IPS-15b (cell line): ENCODE results near the gene TIFAB.
A peak's percentile ranks its signal among the peaks of the same experiment; 100 is the strongest.

Source experiments
- H3K27me3 ChIP-seq: one replicate; pipeline ENCODE4 v1.6.1; 2013; ENCODE audit warnings: low read length; ENCODE audit not compliant: control insufficient read depth, insufficient read depth
- H3K36me3 ChIP-seq: one replicate; pipeline ENCODE4 v1.6.1; 2013; ENCODE audit warnings: low read length; ENCODE audit not compliant: control insufficient read depth, insufficient read depth
- H3K4me1 ChIP-seq: one replicate; pipeline ENCODE4 v1.6.1; 2013; ENCODE audit warnings: mild to moderate bottlenecking, low read length; ENCODE audit not compliant: control insufficient read depth, insufficient read depth
- H3K4me3 ChIP-seq: one replicate; pipeline ENCODE4 v1.5.1; 2013; ENCODE audit warnings: low read depth, low read length
- H3K9ac ChIP-seq: one replicate; pipeline ENCODE4 v1.6.1; 2013; ENCODE audit warnings: low read depth, mild to moderate bottlenecking, low read length
- H3K9me3 ChIP-seq: one replicate; pipeline ENCODE4 v1.6.1; 2013; ENCODE audit warnings: mild to moderate bottlenecking, low read length; ENCODE audit not compliant: control insufficient read depth, insufficient read depth

Gene TIFAB

DNA sequence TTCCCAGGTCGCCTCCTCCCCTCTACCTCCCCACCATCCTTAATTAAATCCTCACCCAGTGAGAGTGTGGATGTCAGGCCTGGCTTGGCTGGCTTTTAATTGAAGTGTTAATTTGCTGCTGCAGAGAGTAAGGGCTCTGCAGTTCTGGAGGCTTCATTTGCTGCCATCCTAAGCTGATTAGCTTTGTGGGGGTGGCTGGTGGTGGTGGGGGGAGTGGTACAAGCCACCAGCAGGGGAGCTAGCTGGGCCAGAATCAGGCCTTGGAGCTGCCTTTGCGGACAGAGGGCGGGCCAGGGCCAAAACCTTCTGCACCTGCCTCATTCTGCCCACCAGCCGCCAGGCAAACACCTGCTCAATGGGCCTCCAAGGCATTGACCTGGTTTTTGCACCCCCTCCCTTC lies 26.8 kb upstream of the TIFAB start:
- no peaks in the 10 kb centered on the region for H3K9me3 ChIP-seq
- peaks cover 11% of the 10 kb centered on the region for H3K4me1 ChIP-seq
- no peak overlapping the region for H3K4me3 ChIP-seq
- peaks cover 92% of the 10 kb centered on the region for H3K27me3 ChIP-seq
- H3K36me3 ChIP-seq, result no peaks in the 10 kb centered on the region
- H3K9ac ChIP-seq, result no peak overlapping the region

DNA sequence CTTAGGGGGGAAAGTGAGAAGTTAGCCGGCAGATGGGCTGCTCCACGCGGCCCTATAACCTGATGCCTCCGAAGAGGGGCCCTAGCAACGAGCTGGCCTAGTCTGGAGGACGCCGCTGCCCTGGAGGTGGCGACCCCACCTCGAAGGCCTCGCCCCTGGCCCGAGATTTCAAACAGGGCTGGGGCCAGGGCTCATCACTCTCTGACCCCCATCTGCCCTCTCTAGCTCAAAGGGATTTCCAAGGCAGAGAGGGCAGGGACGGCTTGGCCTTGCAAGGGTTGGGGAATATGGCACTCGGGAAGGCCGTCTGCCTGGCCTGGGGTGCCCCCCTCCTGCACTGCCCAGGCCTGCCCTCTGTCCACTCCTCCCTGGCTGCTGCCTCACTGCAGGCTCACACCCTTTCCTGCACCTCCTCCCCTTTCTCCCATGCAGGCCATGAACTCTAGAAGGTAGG lies 25.5 kb upstream of the TIFAB start:
- H3K9ac ChIP-seq, result no peak overlapping the region
- H3K4me1 ChIP-seq, result peaks cover 11% of the 10 kb centered on the region
- H3K4me3 ChIP-seq, result no peak overlapping the region
- no peaks in the 10 kb centered on the region for H3K9me3 ChIP-seq
- peaks cover 89% of the 10 kb centered on the region for H3K27me3 ChIP-seq
- no peaks in the 10 kb centered on the region for H3K36me3 ChIP-seq

DNA sequence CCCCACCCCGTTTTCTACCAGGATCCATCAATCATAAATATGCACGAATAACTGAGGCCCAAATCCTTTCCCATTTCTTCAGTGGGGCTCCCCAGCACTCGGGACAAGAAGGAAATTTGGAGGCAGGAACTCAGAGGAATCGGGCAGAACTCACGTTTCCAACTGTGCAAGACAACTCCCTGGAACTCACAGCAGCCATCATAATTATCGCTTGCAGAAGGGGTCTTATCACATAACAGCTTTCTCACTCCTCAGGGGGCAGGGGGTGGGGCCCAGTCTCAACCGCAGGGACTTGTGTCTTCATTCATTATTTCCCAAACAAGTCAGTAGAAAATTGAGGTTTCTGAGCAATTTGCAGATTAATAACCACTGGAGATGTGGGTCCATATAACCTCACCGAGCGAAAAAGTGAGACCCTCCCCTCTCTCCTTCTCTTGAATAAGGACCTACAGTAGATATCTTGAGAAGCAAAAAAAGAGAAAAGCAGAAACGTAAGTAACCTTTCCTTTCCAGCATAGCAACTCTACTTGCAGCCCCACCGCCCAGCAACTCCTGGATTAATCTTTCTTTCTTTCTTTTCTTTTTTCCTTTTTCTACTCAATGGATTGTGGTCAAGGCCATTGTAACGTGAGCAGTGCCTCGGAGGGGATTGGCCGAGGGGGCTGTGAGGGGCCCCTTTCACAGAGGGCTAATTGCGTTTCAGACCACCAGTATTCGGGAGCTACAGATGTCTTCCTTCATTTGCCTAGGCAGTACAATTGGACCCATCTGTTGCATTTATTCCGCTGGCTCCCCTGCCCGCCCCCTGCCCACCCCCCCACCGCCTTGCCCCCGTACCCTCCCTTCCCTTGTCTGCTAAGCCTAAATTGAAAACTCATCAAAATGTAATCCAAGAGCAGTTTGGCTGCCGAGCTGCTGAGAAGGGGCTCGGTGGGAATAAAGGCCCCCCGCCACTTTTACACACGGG lies 24.7 kb upstream of the TIFAB start:
- H3K36me3 ChIP-seq, result no peaks in the 10 kb centered on the region
- no peaks in the 10 kb centered on the region for H3K9me3 ChIP-seq
- H3K4me3 ChIP-seq, result no peak overlapping the region
- peaks cover 87% of the 10 kb centered on the region for H3K27me3 ChIP-seq
- H3K9ac ChIP-seq, result no peak overlapping the region
- peaks cover 11% of the 10 kb centered on the region for H3K4me1 ChIP-seq

DNA sequence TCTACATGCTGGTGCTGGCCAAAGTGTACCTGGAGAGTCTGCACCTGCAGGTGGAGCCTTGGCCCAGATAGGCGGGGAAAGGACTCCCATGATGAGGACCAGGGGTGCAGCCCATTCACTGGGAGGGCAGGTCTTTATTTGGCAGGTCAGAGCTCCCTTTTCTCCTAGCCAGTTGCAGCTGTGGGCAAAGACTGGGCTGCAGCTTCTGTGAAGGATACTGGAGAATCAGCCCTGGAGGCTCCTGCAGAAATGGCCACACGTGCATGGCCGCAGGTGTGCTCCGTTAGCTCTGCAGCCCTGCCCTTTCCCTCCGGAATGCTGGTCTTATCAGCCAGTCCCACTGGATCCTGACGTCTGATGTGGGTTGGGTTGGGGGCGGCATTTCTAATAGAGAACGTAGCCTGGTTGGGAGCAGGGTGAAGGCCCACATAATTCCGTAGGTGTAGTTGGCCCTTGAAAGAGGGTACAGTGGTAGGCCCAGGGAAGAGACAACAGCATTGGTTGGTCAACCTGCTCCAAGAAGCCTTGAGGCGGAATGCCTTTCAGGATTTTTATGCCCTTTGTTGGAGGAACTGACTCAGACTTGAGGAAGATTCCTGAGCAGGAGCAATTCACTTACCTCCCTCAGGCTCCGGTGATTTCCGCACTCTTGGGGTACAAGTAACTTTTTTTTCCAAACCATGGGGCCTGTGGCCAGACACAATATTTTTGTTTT lies 22.0 kb upstream of the TIFAB start:
- Histone ChIP-seq H3K9ac (no peak overlapping the region), H3K9me3 (no peaks in the 10 kb centered on the region), H3K36me3 (no peaks in the 10 kb centered on the region), H3K4me3 (no peak overlapping the region), H3K4me1 (peaks cover 7% of the 10 kb centered on the region), H3K27me3 (peaks cover 89% of the 10 kb centered on the region)

DNA sequence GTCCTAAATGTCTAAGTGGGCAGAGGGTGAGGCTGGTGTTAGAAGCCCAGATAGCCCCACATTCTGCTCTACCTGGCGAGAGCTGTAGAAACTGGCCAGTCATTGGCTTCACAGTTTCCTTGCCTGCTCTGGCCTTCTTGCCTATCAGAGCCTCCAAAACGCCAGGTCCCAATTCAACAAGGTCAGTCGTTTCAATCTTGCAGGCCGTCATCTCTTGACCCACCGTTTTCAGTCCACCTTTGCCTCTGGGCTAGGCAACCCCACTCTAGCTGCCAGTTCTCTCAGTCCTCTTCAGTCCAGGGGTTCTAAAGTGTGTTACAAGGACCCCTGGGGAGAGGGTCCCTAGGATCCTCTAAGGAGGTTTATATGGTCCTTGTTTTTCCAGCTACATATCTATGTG lies 20.0 kb upstream of the TIFAB start:
- H3K4me3 ChIP-seq, result no peak overlapping the region
- H3K9me3 ChIP-seq, result no peaks in the 10 kb centered on the region
- peaks cover 4% of the 10 kb centered on the region for H3K4me1 ChIP-seq
- peaks cover 92% of the 10 kb centered on the region for H3K27me3 ChIP-seq
- no peaks in the 10 kb centered on the region for H3K36me3 ChIP-seq
- no peak overlapping the region for H3K9ac ChIP-seq

DNA sequence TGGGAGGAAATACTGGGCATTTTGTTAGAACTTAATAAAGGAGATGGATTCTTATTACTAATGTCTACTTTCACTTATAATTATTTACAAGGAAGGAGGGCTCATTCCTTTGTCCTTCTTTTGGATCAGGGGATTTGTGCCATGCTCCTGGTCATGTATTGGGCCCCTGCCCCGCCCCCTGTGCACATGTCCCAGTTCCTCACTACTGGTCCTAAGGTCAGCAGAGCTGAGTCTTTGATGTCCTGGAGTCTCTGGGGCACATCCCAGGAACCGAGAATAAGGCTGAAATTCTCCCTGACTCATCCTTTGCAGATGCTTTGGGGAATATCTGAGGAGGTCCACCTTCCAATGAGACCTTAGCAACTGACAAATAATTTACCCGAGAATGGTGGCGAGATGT lies 19.6 kb upstream of the TIFAB start:
- Histone ChIP-seq H3K36me3 (no peaks in the 10 kb centered on the region), H3K4me3 (no peak overlapping the region), H3K4me1 (peaks cover 4% of the 10 kb centered on the region), H3K9me3 (no peaks in the 10 kb centered on the region), H3K9ac (no peak overlapping the region), H3K27me3 (peaks cover 92% of the 10 kb centered on the region)

DNA sequence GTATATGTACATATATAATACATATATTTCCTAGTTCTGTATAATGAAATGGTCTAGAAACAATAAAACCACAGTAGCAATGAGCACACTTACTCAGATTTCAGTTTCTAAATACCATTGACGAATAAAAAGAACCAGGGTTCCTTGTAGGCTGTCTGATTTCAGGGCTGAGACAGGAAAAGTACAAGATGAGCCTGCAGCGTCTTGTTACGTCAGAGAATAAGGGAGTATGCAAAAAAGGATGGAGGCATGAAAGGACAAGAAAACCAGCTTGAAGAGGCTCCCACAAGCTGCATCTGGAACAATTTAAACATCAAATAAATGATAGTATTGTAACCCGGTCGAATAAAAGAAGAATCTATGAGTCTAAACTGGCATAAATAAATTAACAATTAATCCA lies 17.8 kb upstream of the TIFAB start:
- Histone ChIP-seq H3K36me3 (no peaks in the 10 kb centered on the region), H3K9ac (no peak overlapping the region), H3K4me1 (peaks cover 11% of the 10 kb centered on the region), H3K9me3 (no peaks in the 10 kb centered on the region), H3K4me3 (no peak overlapping the region), H3K27me3 (peaks cover 94% of the 10 kb centered on the region)

DNA sequence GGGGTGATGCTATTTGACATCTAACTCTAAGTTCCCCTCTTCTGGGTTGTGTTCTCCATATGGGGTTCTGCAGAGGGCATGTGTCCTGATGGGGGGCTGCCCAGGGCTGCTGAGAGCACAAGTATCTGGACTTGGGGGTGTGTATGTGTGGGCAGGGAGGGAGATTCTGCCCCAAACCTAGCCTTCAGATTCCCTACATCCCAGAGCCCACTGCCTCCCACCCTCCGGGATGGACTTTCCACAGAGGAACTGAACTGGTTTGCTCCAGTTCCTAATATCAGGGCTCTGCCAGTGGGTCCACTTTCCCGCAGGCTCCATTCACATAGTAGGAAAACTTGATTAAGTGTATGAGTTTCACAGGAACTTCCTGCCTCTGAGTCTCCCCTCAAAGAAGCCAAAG lies 16.4 kb upstream of the TIFAB start:
- H3K4me1 ChIP-seq, result peaks cover 11% of the 10 kb centered on the region
- H3K9ac ChIP-seq, result no peak overlapping the region
- peaks cover 94% of the 10 kb centered on the region for H3K27me3 ChIP-seq
- H3K36me3 ChIP-seq, result no peaks in the 10 kb centered on the region
- H3K9me3 ChIP-seq, result no peaks in the 10 kb centered on the region
- H3K4me3 ChIP-seq, result no peak overlapping the region

DNA sequence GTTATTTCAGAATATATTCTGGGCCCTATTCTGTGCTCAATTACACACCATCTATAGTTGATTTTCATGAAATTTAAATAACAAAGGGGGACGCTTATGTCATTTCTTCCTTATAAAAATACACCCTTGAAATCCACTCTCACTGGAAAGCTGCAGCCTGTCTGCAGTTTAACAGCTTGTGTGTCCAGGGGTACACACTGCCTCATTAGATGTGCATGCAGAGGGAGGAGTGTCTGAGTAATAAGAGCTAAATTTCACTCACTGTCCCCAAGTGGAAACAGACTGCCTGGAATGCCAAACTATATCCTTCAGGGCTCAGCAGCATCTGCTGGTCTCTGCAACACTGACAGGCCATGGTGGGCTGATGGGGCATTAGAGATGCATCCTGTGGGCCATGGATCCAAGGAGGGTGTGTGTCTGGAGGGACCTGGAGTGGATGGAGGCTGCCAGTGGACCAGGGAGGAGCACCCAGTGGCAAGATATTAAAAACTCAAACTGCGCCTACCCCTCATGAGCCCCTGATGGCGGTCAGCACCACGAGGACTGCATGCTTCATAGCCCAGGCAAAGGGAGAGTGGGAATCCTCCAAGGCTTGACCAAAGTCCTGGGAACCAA lies 15.8 kb upstream of the TIFAB start:
- Histone ChIP-seq H3K36me3 (no peaks in the 10 kb centered on the region), H3K9me3 (no peaks in the 10 kb centered on the region), H3K4me1 (peaks cover 11% of the 10 kb centered on the region), H3K27me3 (peaks cover 94% of the 10 kb centered on the region), H3K9ac (no peak overlapping the region), H3K4me3 (no peak overlapping the region)

DNA sequence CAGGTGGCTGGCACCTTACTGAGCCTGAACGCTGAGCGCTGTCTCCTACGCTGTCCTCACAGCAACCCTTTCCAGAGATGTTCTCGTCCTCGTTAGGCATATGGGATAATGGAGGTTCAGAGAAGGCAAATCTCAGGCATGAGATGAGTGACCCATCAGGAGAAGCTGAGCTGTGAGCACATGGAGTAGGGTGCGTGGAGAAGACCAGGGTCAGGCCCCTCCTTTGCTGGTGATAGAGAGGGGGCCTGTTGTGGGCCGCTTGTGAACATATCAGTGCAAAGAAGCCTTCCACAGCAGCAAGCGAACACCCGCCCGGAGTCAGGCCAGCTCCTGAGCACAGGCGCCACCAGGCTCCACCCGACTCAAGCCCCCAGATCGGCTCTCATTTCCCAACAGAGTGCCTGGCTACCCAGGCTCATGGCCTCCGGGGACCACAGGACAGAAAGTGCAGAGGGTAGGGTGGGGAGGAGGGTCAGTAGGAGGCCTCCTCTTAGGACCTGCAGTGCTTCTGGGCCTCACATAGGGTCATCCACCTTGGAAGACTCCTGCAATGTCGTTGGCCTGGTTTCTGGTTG lies 15.0 kb upstream of the TIFAB start:
- peaks cover 11% of the 10 kb centered on the region for H3K4me1 ChIP-seq
- no peaks in the 10 kb centered on the region for H3K36me3 ChIP-seq
- peaks cover 98% of the 10 kb centered on the region for H3K27me3 ChIP-seq
- H3K4me3 ChIP-seq, result peak overlapping the region; percentile 36
- no peaks in the 10 kb centered on the region for H3K9me3 ChIP-seq
- H3K9ac ChIP-seq, result no peak overlapping the region

DNA sequence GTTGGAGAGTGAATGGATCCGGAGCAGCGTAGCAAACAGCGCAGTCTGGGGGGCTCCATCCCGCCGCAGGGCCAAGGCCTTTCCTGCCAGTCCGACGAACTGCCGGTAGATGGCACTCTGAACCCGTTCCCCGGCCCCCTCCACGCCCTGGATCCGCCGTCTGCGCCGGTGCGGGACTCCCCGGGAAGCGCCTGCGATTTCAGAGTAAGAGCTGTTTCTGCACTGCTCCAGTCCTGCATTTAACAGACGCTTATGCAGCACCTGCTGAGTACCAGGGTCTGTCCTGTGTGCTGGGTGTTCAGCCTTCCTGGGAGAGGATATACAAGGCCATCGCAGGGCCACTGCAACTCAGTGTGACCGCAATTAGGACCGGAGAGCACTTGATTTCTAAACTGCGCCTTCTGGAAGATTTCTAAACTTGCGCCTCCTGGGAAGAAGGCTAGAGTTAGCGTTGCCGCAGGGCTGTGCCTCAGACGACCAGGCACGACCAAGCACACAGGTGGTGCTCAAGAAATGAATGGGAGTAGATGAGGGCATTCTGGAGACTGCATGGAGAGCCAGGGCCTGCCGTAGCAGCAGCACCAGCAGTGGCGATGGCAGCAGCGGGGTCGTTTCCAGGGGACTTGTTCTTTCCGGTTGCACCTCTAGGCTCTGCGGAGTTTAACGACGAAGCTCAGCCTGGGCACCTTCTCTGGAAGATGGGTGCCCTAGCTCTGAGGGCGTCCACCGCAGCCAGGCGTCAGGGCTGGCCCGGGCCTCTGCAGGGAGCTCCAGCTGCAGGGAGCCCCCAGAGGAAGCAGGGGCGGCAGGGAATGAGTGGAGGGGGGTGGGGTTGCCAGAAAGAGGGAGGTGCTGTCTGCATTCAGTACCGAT lies 14.3 kb upstream of the TIFAB start:
- H3K4me1 ChIP-seq, result peaks cover 11% of the 10 kb centered on the region
- H3K4me3 ChIP-seq, result peak overlapping the region; percentile 36
- no peaks in the 10 kb centered on the region for H3K36me3 ChIP-seq
- H3K9me3 ChIP-seq, result no peaks in the 10 kb centered on the region
- peaks cover 94% of the 10 kb centered on the region for H3K27me3 ChIP-seq
- H3K9ac ChIP-seq, result no peak overlapping the region
